MG63 (cell line): Measurements from ENCODE around the gene SREBF1. TPM values are rescaled to one million over a fixed set of nuclear protein-coding genes. Genes with fewer than 3 reads are reported as not detected.

ENCODE experiments used
- DNase-seq: peaks from one replicate; pipeline ENCODE4 v3.0.0-alpha.2; 2020
- H3K27me3 ChIP-seq: fragments of 250-450 bp; sonication (Bioruptor Pico); 2 replicates; pipeline ENCODE4 v1.5.1; 2020; ENCODE audit warnings: mild to moderate bottlenecking, moderate library complexity
- H3K36me3 ChIP-seq: fragments of 250-450 bp; sonication (Bioruptor Pico); 2 replicates; pipeline ENCODE4 v1.5.1; 2020; ENCODE audit warnings: mild to moderate bottlenecking, moderate library complexity
- H3K4me3 ChIP-seq: fragments of 250-450 bp; sonication (Bioruptor Pico); 2 replicates; pipeline ENCODE4 v1.5.1; 2020; ENCODE audit warnings: mild to moderate bottlenecking, moderate library complexity
- H3K9me3 ChIP-seq: fragments of 250-450 bp; sonication (Bioruptor Pico); 2 replicates; pipeline ENCODE4 v1.5.1; 2020; ENCODE audit warnings: mild to moderate bottlenecking, moderate library complexity
- total RNA-seq: library from RNA; depleted of rRNA; stranded (reverse); fragments of >200 nt; shearing (Covaris generic); gene quantifications from 2 replicates; pipeline ENCODE4 v1.2.3, GENCODE V29; 2014; ENCODE audit warnings: low replicate concordance

The SREBF1 gene
- total RNA-seq, 1 experiment from 2014 or later, result 59.3 TPM

DNA sequence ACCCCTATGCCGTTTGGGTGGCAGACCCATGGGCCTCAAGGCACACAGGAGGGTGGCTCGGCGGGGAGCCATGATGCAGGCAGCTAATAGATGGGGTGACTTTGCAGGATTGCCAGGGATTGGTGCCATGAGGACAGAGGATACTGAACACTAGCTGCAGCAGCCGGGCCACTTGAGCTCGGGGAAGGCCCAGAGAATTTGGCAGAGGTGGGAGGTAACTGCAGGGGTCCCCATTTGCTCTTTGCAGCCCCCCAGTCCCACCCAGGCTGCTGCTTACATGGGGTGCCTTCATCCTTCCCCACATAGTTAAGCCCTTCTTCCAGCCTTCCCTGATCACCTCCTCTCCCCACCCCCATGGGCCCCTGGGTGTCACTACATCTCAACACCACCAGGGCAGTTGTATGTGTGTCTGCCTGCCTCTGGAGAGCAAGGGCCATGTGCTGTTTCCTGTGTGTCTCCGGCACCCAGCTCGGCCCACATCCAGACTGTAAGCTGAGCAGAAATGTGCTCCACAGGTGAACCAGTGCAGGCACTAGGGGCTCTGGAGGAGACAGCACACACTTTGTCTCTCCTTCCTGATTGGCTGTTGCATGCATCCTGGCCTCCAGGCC, 52.0 kb downstream of the SREBF1 start:
- peak; percentile 28 for DNase-seq
- no peak overlapping the region for H3K4me3 ChIP-seq
- no peaks in the 10 kb centered on the region for H3K27me3 ChIP-seq
- H3K9me3 ChIP-seq, result no peaks in the 10 kb centered on the region
- H3K36me3 ChIP-seq, result no peaks in the 10 kb centered on the region

DNA sequence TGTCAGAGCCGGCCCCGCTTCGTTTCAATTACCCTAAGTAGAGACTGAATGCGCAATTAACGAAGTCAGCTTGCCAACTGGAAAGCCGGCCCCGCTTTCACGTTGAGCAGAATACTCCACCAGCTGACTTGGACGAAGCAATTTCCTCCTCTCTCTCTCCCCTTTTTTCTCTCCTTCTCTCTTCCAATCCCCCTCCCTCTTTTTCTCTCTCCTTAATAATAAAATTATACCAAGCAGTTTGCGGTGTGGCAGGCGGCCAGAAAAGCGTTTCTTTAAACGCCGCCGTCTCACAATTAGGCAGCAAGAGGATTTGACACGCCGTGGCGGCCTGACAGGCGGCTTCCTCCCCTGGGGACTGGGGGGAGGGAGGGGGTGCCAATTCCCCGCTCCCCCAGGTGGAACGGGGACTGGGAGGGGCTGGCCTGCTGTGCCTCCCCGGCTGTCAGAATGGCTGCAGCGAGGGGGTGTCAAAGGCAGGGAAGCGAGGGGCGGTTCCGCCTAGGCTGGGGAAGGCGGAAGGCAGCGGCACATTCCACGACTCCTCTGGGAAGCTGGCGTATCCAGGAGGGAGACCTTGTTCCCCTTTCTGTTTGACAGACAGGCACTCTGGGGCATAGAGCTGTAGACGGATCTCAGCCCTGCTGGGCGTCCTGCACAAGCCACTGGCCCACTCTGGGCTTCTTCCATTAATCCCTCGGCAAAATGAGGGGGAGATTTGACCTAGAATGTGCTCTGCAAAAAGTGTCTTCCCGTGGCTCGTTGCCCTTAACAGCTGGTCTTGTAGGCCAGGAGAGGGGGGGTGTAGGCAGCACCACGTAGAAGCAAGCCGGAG, 52.7 kb downstream of the SREBF1 start:
- H3K9me3 ChIP-seq, result no peaks in the 10 kb centered on the region
- no peak for DNase-seq
- no peaks in the 10 kb centered on the region for H3K27me3 ChIP-seq
- H3K4me3 ChIP-seq, result no peak overlapping the region
- H3K36me3 ChIP-seq, result no peaks in the 10 kb centered on the region

DNA sequence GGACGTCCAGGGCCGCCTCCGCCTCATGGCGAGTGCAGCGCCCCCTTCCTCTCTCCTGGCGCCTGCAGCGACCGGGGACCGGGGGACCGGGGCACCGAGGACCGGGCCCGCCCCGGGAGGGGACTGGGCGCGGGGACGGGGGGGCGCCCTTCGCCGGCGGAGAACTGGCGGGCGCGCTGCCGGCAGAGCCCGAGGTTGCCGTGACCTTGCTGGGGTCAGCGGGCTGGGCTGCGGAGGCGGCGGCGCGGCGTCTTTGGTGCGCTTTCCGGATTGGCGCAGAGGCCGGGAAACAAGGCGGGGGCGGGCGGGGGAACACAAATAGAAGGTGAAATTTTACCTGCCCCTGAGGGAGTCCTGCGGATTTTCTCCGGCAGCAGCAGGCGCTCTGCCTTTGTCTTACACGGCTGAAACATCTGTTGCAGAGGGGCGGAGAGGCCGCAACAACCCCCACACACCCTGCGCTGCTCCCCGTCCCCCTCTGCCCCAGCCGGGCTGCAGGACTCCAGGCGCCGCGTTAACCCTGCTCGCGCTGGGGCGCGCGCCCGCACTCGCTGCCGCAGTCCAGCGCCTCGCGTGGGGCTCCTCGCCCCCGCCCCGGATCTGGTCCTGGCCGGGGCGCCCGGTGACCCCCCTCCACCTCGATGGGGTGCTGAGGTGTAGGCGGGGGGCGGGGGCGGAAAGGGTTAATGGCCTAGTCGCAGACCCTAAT, 53.5 kb downstream of the SREBF1 start:
- no peak for DNase-seq
- no peak overlapping the region for H3K4me3 ChIP-seq
- no peaks in the 10 kb centered on the region for H3K9me3 ChIP-seq
- no peaks in the 10 kb centered on the region for H3K36me3 ChIP-seq
- H3K27me3 ChIP-seq, result no peaks in the 10 kb centered on the region

DNA sequence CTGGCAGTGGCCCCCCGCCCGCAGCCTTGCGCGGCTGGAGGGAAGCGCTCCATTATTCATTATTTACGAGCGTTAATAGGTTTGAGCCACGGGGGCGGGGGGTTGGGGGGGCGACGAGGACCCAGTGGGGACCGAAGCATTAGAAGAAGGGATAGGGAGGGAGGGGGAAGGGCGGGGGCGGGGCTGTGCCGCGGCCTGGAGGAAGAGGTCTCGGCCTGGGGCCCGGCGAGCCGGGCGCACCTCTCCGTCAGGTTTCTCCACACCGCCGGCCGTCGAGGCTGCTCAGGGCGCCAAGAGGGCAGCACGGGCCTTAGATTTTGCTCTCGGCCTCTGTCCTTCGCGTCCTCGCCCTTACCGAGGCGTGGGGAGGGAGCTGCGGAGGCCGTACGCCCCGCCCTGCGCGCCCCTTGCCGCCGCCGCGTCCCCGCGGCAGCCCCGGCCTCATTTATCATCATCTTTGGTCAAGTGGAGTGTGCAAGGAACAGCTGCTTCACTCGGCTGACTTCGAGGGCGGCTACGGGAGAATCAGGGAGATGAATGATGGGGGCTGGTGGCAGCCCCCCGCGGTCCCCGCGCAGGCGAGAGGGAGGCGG, 54.2 kb downstream of the SREBF1 start:
- Histone ChIP-seq H3K36me3 (no peaks in the 10 kb centered on the region), H3K4me3 (no peak overlapping the region), H3K27me3 (no peaks in the 10 kb centered on the region), H3K9me3 (no peaks in the 10 kb centered on the region)
- no peak for DNase-seq

DNA sequence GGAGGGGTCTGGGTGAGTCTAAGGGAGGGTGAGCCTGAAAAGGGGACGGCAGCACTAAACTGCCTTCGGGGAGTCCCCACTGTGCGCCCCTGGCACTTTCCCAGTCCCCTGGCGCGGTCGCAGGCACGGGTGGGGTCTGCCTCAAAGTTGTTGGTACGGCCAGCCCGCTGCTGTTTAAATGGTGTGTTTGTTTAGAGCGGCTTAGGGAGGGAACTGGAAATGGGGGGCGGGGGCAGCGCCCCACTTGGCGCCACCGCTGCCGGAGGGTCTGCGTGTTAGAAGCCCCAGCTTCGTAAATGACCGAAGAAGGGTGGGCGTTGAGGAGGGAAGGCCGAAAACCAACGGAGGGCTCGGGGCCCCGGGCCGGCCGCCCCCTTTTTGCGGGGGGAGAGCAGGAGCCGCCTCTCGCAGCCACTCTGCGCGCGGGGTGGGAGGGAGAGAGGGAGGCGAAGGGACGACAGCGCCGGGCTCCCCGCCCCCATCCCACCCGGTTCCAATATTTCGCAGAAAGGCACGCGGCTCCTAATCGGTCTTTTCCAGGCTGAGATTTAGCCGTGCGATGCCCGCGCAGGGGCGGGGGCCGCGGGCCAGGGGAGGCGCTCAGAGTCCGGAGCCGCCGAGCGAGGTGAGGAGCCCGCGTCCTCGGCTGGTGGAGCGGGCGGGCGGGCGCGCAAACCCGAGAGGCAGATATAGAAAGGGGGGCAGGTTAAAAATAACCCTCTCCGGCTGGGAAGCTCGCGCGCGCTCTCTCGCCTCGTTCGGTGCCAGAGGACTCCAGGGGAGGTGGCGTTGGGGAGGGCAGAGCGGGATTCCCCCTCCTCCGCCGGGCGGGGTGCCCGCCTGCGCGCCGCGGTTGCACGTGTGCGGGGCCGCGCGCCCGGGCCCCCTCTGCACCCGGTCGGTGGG, 54.9 kb downstream of the SREBF1 start:
- H3K36me3 ChIP-seq, result no peaks in the 10 kb centered on the region
- peak overlapping the region; percentile 22 for H3K4me3 ChIP-seq
- H3K9me3 ChIP-seq, result no peaks in the 10 kb centered on the region
- no peaks in the 10 kb centered on the region for H3K27me3 ChIP-seq
- DNase-seq, result peak; percentile 50

DNA sequence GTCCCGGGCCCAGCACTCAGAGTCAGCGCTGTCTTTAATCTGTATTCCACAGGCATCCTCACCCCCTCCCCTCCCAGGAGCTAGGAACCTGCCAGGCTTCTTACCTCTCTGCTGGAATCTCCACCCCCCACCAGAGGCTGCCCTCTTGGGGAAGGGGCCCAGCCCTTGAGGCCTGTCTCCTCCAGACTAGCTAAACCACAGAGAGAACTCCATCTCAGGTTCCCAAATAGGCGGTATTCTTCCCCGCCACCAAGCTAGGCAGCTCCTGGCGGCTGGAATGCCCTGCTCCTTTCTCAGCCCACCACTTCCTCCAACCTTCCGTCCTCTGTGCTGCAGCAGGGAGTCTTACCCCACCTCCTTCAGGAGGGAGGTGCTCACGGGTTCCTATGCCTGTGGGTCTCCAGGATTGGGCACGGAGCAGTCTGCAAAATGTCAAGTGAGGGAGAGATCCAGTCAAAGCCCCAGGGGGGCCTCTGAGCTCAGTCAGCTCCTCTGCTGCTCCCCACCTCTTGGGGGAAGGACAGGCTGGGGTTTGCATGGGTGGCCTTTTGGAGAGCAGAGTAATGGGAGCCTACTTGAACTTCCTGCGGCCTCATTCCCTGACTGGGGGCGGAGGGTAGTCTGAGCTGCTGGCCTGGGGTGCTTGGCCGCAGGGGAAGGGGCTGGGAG, 55.7 kb downstream of the SREBF1 start:
- no peak overlapping the region for H3K4me3 ChIP-seq
- no peaks in the 10 kb centered on the region for H3K36me3 ChIP-seq
- no peaks in the 10 kb centered on the region for H3K9me3 ChIP-seq
- no peak for DNase-seq
- no peaks in the 10 kb centered on the region for H3K27me3 ChIP-seq

DNA sequence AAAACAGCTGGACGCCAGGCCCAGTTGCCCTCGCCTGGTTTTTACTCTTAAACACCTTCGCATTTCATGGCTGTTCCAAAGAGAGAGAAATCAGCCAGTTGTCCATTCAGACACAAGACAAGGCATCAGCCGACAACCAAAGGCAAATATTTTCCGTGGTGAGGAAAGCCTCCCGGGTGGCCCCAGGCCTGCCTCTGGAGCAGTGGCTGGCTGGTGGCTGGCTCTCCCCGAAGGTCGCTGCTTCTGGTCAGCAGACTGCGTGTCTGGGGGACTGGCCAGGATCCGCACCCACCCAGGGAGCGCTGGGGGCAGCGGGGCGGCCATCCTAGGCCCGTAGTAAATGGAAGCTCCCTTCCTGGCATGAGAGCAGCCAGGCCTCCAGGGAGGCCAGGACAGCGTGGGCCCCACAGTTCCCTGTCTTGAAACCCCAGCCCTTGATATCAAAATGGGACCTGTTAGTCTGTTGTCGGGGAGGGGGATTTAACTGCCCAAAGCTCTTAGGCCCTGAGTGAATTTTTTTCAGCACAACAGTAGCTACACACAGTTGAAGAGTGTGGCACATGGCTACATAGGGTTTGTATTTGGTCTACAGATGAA, 57.7 kb downstream of the SREBF1 start:
- no peaks in the 10 kb centered on the region for H3K27me3 ChIP-seq
- H3K4me3 ChIP-seq, result no peak overlapping the region
- H3K9me3 ChIP-seq, result no peaks in the 10 kb centered on the region
- no peaks in the 10 kb centered on the region for H3K36me3 ChIP-seq
- DNase-seq, result no peak

DNA sequence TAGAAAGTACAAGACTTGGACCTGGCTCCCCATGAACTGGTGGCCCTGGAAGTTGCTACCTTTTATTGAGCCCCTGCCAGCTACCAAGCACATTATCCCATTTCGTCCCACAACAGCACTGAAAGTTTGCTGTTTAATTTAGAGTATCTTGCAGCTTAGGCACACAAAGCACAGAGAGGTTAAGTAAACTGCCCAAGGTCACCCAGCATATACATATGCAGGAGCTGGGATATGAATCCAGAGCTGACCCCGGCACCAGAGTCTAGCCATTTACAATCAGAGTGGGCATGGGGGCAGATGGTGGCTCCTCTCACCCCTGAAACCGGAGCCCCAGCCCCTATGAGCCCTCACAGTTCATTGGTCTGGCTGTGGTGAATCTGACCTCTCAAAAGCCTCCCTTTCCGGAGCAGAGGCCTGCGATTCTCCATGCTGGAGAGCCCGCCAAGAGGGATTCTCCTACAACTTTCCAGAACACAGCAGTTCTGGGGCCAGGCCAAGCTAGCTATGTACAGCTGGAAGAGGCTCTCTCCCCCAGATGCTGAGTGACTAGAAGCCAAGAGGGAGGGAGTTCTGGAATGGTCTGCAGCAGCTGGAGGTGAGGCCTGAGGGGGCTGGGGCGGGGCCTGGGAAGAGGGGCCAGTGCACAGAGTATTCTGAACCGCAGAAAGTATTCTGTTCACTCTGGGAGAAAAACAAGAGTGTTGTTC, 58.3 kb downstream of the SREBF1 start:
- Histone ChIP-seq H3K36me3 (no peaks in the 10 kb centered on the region), H3K9me3 (no peaks in the 10 kb centered on the region), H3K27me3 (no peaks in the 10 kb centered on the region), H3K4me3 (no peak overlapping the region)
- DNase-seq, result peak; percentile 22

DNA sequence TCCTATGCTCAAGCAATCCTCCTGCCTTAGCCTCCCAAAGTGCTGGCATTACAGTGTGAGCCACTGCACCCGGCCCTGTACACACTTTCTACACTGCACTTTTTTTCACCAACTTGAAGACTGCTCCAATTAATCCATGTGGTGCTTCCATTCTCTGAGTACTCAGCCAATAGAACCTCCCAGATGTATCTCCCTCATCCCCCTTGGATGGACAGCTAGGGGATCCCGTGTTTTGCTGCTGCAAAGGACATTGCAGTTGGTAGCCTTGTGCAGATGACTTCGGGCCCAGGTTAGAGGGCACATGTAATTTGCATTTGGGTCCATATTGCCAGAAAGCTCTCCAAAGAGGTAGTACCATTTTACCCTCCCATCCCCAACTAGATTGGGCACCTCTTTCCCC, 59.9 kb downstream of the SREBF1 start:
- Histone ChIP-seq H3K9me3 (no peaks in the 10 kb centered on the region), H3K27me3 (no peaks in the 10 kb centered on the region), H3K4me3 (no peak overlapping the region), H3K36me3 (no peaks in the 10 kb centered on the region)
- DNase-seq, result no peak

DNA sequence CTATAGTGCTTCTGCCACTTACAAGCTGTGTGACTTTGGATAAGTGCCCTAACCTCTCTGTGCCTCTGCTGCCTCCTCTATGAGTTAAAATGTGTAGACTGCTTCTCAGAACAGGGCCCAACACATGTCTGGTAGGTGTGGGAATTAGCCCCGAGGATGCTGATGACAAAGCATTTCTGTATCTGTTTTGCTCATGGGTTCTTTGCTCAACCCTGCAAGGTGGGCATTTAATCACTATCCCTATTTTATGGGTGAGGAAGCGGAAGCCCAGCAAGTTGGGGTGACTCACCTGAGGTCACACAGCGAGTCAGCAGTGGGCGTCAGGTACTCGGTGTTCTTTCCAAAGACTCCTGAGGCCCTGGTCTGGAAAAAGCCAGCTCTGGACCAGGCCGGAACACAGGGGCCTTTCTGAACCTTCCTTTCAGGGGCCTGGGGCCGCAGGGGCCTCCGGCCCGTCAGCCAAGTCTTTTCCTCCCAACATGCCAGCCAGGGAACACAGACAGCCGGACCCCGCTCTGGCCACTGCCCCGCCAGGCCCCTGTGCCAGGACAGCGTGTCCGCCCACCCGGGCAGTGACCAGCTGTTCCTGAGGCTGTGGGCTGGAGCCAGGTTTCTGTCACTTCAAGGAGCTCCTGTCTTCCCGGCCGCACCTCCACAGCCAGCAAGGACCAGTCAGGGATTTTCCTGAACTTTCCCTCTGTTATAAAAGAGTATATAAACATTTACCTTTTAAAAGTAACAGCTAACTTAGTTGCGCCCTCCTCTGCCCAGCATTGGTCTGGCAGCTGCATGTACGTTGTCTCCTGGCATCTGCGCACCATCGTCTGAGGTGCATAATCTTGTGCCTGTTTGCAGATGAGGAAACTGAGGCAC, 62.5 kb downstream of the SREBF1 start:
- peak; percentile 24 for DNase-seq
- H3K36me3 ChIP-seq, result no peaks in the 10 kb centered on the region
- no peaks in the 10 kb centered on the region for H3K27me3 ChIP-seq
- no peak overlapping the region for H3K4me3 ChIP-seq
- no peaks in the 10 kb centered on the region for H3K9me3 ChIP-seq

DNA sequence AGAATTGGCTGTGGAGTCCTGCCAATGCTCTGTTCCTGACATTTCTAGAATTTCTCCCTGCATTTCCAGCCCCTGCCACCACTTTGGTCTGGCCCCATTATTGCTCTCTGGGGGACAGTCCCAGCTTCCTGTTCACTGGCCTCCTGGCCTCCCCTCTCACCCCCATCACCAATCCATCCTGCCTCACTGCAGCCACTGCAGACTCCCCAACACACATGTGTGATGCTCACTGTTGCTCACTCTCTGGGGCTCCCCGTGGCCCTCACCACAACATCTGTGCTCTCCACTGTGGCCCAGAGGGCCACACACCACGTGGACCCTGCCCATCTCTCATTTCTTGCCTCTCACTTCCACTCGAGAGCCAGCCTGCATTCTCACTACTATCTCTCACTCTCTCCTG, 64.6 kb downstream of the SREBF1 start:
- no peak for DNase-seq
- H3K27me3 ChIP-seq, result no peaks in the 10 kb centered on the region
- H3K36me3 ChIP-seq, result no peaks in the 10 kb centered on the region
- H3K9me3 ChIP-seq, result no peaks in the 10 kb centered on the region
- H3K4me3 ChIP-seq, result no peak overlapping the region

DNA sequence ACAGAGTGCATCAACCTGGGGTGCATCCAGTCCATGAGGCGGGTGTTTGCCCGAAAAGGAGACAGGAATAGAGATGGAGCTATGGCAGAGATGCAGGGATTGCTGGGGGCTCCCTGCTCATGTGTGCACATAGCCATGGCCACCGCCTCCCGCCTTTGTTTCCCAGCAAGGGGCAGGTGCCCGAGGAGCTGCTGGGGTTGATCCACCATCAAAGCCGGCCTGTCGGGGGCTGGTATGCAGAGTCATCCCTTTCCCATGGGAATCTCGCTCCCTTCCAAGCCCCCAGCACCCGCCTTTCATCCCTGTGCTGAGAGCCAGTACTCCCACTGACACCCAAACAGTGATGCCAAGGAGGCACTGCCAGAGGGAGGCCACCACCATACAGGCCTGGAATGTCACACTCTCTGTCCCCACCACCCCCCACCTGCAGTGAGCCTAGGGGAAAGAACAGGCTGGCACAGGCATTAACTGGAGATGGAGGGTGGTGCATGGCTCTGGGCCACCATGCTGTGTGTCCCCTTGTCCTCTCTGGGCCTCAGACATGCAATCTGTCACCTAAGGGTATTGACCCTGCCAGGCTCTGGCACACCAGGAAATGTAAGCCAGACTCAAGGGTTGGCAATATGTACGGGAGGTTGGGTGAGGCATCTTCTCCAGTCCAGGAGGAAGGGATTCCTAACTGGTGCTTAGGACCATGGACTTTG, 65.1 kb downstream of the SREBF1 start:
- H3K36me3 ChIP-seq, result no peaks in the 10 kb centered on the region
- no peak for DNase-seq
- H3K9me3 ChIP-seq, result no peaks in the 10 kb centered on the region
- H3K4me3 ChIP-seq, result no peak overlapping the region
- no peaks in the 10 kb centered on the region for H3K27me3 ChIP-seq

DNA sequence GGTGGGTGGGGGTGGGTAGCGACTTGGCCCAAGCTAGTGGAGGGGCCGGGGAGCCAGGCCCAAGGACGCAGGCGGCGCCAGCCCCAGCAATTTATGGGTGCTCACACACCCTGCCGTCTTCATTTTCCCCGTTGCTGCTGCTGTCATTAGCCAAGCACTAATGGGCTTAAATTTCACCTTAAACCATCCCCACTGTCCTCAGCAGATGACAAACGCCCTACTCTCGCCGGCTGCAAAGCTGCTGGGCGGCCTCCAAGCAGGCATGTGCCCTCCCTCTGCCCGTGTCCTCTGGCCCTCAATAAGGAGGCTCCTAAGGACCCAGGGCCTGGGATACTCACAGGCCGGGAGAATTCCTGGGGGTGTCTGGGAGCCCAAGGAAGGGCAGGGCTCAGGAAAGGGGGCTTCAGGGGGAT, 66.1 kb downstream of the SREBF1 start:
- no peaks in the 10 kb centered on the region for H3K27me3 ChIP-seq
- DNase-seq, result no peak
- H3K36me3 ChIP-seq, result no peaks in the 10 kb centered on the region
- H3K9me3 ChIP-seq, result no peaks in the 10 kb centered on the region
- no peak overlapping the region for H3K4me3 ChIP-seq
